Measurements from ENCODE around the gene CDH22. TPM values are rescaled to one million over a fixed set of nuclear protein-coding genes. Genes with fewer than 3 reads are reported as not detected.

CDH22 gene
- total and polyA plus RNA-seq, 2 donors (not counting 1 experiment from before 2014, with no cell fraction given) = not detected

DNA sequence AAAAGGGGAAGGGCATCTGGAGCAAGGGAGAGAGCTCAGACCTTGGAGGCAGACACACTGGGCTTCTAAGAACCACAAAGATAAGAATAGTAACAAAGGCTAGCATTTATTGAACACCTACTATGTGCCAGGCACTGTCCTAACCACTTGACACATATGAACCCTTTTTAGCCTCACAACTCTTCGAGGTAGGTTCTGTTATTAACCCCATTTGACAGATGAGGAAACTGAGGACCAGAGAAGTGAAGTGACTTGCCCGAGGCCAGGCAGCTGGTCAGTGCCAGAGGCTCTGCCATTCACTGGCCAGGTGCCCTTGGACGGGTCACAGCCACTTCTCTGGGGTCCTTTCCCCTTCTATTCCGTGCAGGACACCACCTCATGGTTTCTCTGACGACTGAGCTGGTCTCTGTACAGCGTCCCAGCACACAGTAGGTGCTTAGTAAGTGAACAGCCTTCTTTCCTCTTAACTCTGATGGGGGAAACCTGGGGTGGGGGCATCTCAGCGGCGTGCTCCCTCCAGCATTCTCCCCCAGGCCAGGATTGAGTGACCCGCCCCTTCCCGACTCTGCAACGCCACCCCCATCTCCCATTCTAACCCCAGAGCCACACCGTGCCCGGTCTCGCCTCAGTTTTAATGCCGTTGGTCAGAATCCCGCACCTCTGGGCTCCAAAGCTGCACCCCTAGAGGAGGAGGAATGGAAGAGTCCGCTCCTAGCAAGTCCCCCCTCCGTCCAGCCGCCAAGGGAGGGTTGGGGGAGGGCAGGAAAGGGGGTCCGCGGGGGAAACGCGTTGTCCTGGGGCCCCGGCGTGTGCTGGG, 134.4 kb downstream of the CDH22 start:
- Histone ChIP-seq H3K9me3 (ENCODE audit: control extremely low read depth in 1 of 3, control insufficient read depth in 2 of 3, insufficient read depth in 1 of 3, low read length in 2 of 3) (peaks cover 0 to 15% (median 0%) of the 10 kb centered on the region in 3 donors), H3K4me3 (ENCODE audit: control extremely low read depth in 1 of 5, extremely low read depth in 1 of 5, insufficient read depth in 1 of 5, low read depth in 2 of 5, low read length in 4 of 5) (no peak overlapping the region), H2AFZ (ENCODE audit: insufficient read depth, low read depth, low read length, poor library complexity, severe bottlenecking) (peak overlapping the region; percentile 51), H3K27ac (ENCODE audit: low read length in 2 of 2) (no peak overlapping the region), H3K79me2 (ENCODE audit: control insufficient read depth, insufficient read depth, low read length) (no peaks in the 10 kb centered on the region), H3K36me3 (replicated peaks in 1 of 2; ENCODE audit: control extremely low read depth in 1 of 2, control insufficient read depth in 1 of 2, extremely low read depth in 1 of 2, insufficient read depth in 2 of 2, low read length in 1 of 2) (no peaks in the 10 kb centered on the region), H3K27me3 (replicated peaks in 1 of 4; ENCODE audit: control extremely low read depth in 1 of 4, control insufficient read depth in 3 of 4, insufficient read depth in 4 of 4, low read length in 3 of 4) (peaks cover 0 to 45% (median 34%) of the 10 kb centered on the region in 4 experiments), H3K4me1 (ENCODE audit: control insufficient read depth in 2 of 2, insufficient read depth in 2 of 2, low read length in 2 of 2) (peaks cover 4 to 16% of the 10 kb centered on the region in 2 donors), H4K20me1 (ENCODE audit: control insufficient read depth, insufficient read depth, low read length, poor library complexity, severe bottlenecking) (no peaks in the 10 kb centered on the region), H3K9ac (ENCODE audit: low read length) (no peak overlapping the region), H3K4me2 (replicated peaks; ENCODE audit: low read depth, low read length, poor library complexity, severe bottlenecking) (peak overlapping the region; percentile 54)
- TF ChIP-seq EZH2 (IDR thresholded peaks at IDR 0.05; ENCODE audit: borderline replicate concordance, insufficient read depth, low read depth, low read length, poor library complexity, severe bottlenecking) = no peak
- TF ChIP-seq, protein P1, sequence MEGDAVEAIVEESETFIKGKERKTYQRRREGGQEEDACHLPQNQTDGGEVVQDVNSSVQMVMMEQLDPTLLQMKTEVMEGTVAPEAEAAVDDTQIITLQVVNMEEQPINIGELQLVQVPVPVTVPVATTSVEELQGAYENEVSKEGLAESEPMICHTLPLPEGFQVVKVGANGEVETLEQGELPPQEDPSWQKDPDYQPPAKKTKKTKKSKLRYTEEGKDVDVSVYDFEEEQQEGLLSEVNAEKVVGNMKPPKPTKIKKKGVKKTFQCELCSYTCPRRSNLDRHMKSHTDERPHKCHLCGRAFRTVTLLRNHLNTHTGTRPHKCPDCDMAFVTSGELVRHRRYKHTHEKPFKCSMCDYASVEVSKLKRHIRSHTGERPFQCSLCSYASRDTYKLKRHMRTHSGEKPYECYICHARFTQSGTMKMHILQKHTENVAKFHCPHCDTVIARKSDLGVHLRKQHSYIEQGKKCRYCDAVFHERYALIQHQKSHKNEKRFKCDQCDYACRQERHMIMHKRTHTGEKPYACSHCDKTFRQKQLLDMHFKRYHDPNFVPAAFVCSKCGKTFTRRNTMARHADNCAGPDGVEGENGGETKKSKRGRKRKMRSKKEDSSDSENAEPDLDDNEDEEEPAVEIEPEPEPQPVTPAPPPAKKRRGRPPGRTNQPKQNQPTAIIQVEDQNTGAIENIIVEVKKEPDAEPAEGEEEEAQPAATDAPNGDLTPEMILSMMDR (IDR thresholded peaks at IDR 0.05) = no peak
- Mint-ChIP-seq H3K9me3 (ENCODE audit: insufficient read depth) (no peaks in the 10 kb centered on the region), H3K4me3 (no peak overlapping the region), H3K4me1 (no peaks in the 10 kb centered on the region), H3K27ac (no peak overlapping the region), H3K27me3 (peaks cover 59% of the 10 kb centered on the region)
- ChIA-PET POLR2A (no interaction called here), CTCF (interaction anchor here (0.7 to 10.1 kb wide), 13 partner anchors 9 to 204 kb away, joined by 3 to 87 read pairs (median 8); no protein-coding TSS in a partner anchor)
- ATAC-seq (ENCODE audit: low read depth) (no peak), DNase-seq (peak; percentile 12)
- intact Hi-C loops (cut with micrococcal nuclease) = loop anchor here (1.0 to 2.0 kb wide), 5 partner anchors 42 to 187 kb away; no protein-coding TSS in a partner anchor
- 25% methylated on average over 19 of the region's 25 CpGs for WGBS (ENCODE audit: insufficient coverage)
